DND-41 (cell line): ENCODE data around the gene SLC26A1.
"Not testable (repeated sequence)": the region's sequence is repeated elsewhere in the genome, so short reads cannot be mapped to it uniquely, and the experiment has no call there.

Experiments
- ATAC-seq: fragments of 200-7000 bp; cut with Tn5 transposase; 3 replicates; pipeline ENCODE4 v1.9.1; 2021; ENCODE audit warnings: low read depth; ENCODE audit not compliant: insufficient read depth
- DNase-seq: peaks from one replicate; pipeline ENCODE4 v3.0.0-alpha.2; 2020
- H2AFZ ChIP-seq: 2 replicates; pipeline ENCODE4 v1.6.0; 2012; ENCODE audit warnings: low read depth, low read length
- H3K27ac ChIP-seq: 2 replicates; pipeline ENCODE4 v1.5.1; 2012; ENCODE audit warnings: low read length, inconsistent platforms
- H3K27me3 ChIP-seq: fragments of 200-600 bp; sonication (generic); 2 replicates; pipeline ENCODE4 v1.6.0; 2012; ENCODE audit warnings: low read length, mild to moderate bottlenecking, inconsistent platforms; ENCODE audit not compliant: insufficient read depth, poor library complexity
- H3K36me3 ChIP-seq: 2 replicates; pipeline ENCODE4 v1.5.1; 2012; ENCODE audit warnings: low read length, inconsistent platforms; ENCODE audit not compliant: insufficient read depth
- H3K4me1 ChIP-seq: 2 replicates; pipeline ENCODE4 v1.5.1; 2012; ENCODE audit warnings: mild to moderate bottlenecking, low read length; ENCODE audit not compliant: insufficient read depth
- H3K4me2 ChIP-seq: 2 replicates; pipeline ENCODE4 v1.6.0; 2012; ENCODE audit warnings: mild to moderate bottlenecking, moderate library complexity, low read length, inconsistent platforms; ENCODE audit not compliant: insufficient read depth
- H3K4me3 ChIP-seq, 2 experiments: fragments of 200-600 bp in 1 of 2; shearing (Covaris generic) in 1 of 2; 2 replicates each; pipeline ENCODE4 v1.5.1; 2012 to 2016; ENCODE audit warnings: inconsistent platforms in 2 of 2, low read length in 2 of 2, mild to moderate bottlenecking in 2 of 2, low read depth in 1 of 2, moderate library complexity in 1 of 2
- H3K79me2 ChIP-seq: 2 replicates; pipeline ENCODE4 v1.6.0; 2012; ENCODE audit warnings: low read length, inconsistent platforms; ENCODE audit not compliant: insufficient read depth
- H3K9ac ChIP-seq: 2 replicates; pipeline ENCODE4 v1.6.0; 2012; ENCODE audit warnings: low read depth, mild to moderate bottlenecking, inconsistent platforms, low read length, moderate library complexity
- H3K9me3 ChIP-seq: 2 replicates; pipeline ENCODE4 v1.5.1; 2012; ENCODE audit warnings: low read length, moderate library complexity, mild to moderate bottlenecking, inconsistent platforms; ENCODE audit not compliant: insufficient read depth, severe bottlenecking
- H4K20me1 ChIP-seq: 2 replicates; pipeline ENCODE4 v1.6.0; 2012; ENCODE audit warnings: low read length; ENCODE audit not compliant: insufficient read depth
- CTCF ChIP-seq: IDR thresholded peaks from 2 replicates; pipeline ENCODE4 v1.5.1; 2012; ENCODE audit warnings: borderline replicate concordance, low read length, moderate library complexity, mild to moderate bottlenecking; ENCODE audit not compliant: poor library complexity, severe bottlenecking; ENCODE audit errors: extremely low read depth
- EZH2 ChIP-seq: IDR thresholded peaks from 3 replicates; pipeline ENCODE4 v1.6.1; 2012; ENCODE audit warnings: borderline replicate concordance, low read depth, mild to moderate bottlenecking, moderate library complexity, low read length, inconsistent platforms; ENCODE audit not compliant: severe bottlenecking

The SLC26A1 gene

GRCh38 chr4:999882-1000425 lies 6.8 kb upstream of the SLC26A1 start:
- Histone ChIP-seq H3K79me2 (no peaks in the 10 kb centered on the region), H3K4me3 (no peak overlapping the region), H3K9ac (no peak overlapping the region), H3K36me3 (no peaks in the 10 kb centered on the region), H3K9me3 (no peaks in the 10 kb centered on the region), H3K27ac (no peak overlapping the region), H2AFZ (no peak overlapping the region), H4K20me1 (peaks cover 11% of the 10 kb centered on the region; the same call in 1 of the 2 replicates), H3K27me3 (no peaks in the 10 kb centered on the region), H3K4me2 (no peak overlapping the region), H3K4me1 (no peaks in the 10 kb centered on the region)
- no peak for ATAC-seq
- TF ChIP-seq CTCF = no peak
- no peak for TF ChIP-seq EZH2
- no peak for DNase-seq

GRCh38 chr4:999240-999863 lies 6.1 kb upstream of the SLC26A1 start:
- not testable (repeated sequence) for H3K27me3 ChIP-seq, H3K4me1 ChIP-seq, H3K9me3 ChIP-seq, H3K36me3 ChIP-seq, H2AFZ ChIP-seq, H3K4me3 ChIP-seq, DNase-seq, H3K27ac ChIP-seq, H3K4me2 ChIP-seq, H3K9ac ChIP-seq, ATAC-seq, H3K79me2 ChIP-seq
- H4K20me1 ChIP-seq = peaks cover 11% of the 10 kb centered on the region; the same call in 1 of the 2 replicates

GRCh38 chr4:998096-998691 lies 5.0 kb upstream of the SLC26A1 start:
- Histone ChIP-seq H3K9ac (no peak overlapping the region), H3K36me3 (no peaks in the 10 kb centered on the region), H3K27ac (no peak overlapping the region), H3K9me3 (no peaks in the 10 kb centered on the region), H2AFZ (no peak overlapping the region), H3K4me3 (no peak overlapping the region), H3K4me2 (no peak overlapping the region), H4K20me1 (peaks cover 11% of the 10 kb centered on the region; the same call in 1 of the 2 replicates), H3K27me3 (no peaks in the 10 kb centered on the region), H3K79me2 (no peaks in the 10 kb centered on the region), H3K4me1 (no peaks in the 10 kb centered on the region)
- ATAC-seq = no peak; the same call in 2 of the 3 replicates
- TF ChIP-seq EZH2 (no peak), CTCF (no peak)
- no peak for DNase-seq

GRCh38 chr4:997375-998071 lies 4.3 kb upstream of the SLC26A1 start:
- ATAC-seq (no peak), DNase-seq (no peak)
- TF ChIP-seq CTCF (no peak), EZH2 (no peak)
- Histone ChIP-seq H3K9ac (no peak overlapping the region), H2AFZ (no peak overlapping the region), H3K27me3 (no peaks in the 10 kb centered on the region), H3K9me3 (no peaks in the 10 kb centered on the region), H3K36me3 (no peaks in the 10 kb centered on the region), H3K4me3 (no peak overlapping the region), H3K4me2 (no peak overlapping the region), H3K27ac (no peak overlapping the region), H3K79me2 (no peaks in the 10 kb centered on the region), H3K4me1 (no peaks in the 10 kb centered on the region), H4K20me1 (peaks cover 11% of the 10 kb centered on the region; the same call in 1 of the 2 replicates)
